Activated CD8-positive, alpha-beta memory T cell treated with anti-CD3 and anti-CD28 coated beads, Interleukin-2, amount 50 U/mL, for 24 hours (primary cell): Measurements from ENCODE around the gene CNR2.
A peak's percentile ranks its signal among the peaks of the same experiment; 100 is the strongest.
"Not testable (repeated sequence)": the region's sequence is repeated elsewhere in the genome, so short reads cannot be mapped to it uniquely, and the experiment has no call there.

Source experiments
- DNase-seq: peaks from one replicate; pipeline ENCODE4 v3.0.0-alpha.2; 2020; ENCODE audit errors: extremely low read depth

Gene CNR2

GRCh38 chr1:23836037-23836436, 77.1 kb downstream of the CNR2 start:
- no peak for DNase-seq

- not testable (repeated sequence) for DNase-seq
Measured at GRCh38 chr1:23834156-23834555, 79.0 kb downstream of the CNR2 start.

DNA sequence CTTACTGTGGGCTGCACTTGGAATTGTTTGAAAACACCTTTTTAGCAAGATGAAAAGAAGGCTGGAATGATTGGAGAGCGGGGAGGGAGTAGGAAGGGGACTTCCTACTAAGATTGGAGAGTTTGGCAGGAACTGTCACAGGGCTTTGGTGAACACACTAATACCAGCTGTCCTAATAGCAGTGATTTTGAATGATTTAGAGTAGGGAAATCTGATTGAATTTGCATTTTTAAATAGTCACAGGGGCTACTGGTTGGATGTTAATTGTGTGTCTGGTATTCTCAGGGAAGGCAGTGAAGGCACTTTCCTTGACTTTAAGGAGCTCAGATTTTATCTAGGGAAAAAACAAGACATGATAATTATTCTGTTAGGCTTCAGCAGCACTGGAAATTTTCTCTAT, 85.4 kb downstream of the CNR2 start:
- DNase-seq: no peak

DNA sequence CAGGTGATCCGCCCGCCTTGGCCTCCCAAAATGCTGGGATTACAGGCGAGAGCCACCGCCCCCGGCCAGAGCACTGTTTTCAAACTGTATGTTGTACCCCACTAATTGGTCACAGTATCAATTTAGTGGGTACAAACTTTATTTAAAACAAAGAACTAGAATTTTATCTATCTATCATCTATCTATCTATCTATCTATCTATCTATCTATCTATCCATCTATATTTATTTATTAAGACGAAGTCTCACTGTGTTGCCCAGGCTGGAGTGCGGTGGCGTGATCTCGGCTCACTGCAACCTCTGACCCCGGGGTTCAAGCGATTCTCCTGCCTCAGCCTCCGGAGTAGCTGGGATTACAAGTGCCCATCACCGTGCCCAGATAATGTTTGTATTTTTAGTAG, 86.6 kb downstream of the CNR2 start:
- DNase-seq: not testable (repeated sequence)

- DNase-seq: no peak
Measured at GRCh38 chr1:23825762-23826522, 87.2 kb downstream of the CNR2 start.

DNA sequence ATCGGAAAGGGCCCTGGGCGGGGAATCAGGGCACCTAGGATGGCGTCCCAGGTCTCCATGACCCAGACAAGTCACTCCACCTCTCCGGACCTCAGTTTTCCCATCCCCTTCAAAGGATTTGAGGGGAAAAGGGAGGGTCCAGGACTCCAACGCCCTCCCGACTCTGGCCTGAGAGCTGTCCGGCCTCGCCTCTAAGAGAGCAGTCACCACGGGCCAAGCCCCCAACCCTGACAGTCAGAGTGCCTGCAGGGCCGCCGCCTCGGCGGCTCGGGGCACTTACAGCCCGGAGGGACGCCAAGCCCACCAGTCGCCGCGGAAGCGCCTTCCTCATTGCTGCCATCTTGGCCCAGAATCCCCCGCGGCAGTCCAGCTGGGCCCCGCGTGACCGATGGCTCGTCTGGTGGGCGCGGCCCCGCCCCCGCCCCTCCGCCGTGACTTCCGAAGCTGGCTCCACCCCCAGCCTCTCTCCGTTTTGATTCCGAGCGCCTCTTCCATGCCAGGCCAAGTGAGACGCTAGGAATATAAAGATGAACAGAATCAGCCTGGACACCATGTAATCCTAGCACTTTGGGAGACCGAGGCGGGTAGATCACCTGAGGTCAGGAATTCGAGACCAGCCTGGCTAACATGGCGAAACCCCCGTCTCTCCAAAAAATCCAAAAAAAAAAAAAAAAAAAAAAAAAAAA, 87.9 kb downstream of the CNR2 start, which contains the start of gene HMGCL:
HMGCL (minus strand) TSS at position 354 of the 686 bp plus-strand sequence; CDS start at position 340, 14 bp downstream.
- peak; percentile 78 for DNase-seq

- no peak for DNase-seq
Measured at GRCh38 chr1:23824711-23825075, 88.5 kb downstream of the CNR2 start.

DNA sequence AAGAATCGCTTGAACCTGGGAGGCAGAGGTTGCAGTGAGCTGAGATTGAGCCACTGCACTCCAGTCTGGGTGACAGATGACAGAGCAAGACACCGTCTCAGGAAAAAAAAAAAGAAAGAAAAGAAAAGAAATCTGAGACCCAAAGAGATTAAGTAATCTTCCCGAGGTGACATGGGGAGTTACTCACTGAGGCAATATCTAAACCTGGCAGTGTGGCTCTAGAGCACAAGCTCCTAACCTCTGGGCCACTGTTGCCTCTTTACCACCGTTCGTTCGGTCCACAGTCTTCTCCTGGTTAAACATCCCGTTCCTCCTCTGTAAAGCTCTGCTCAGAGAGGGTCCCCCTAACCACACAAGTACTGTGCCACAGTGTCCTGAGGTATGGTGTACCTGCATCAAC, 89.4 kb downstream of the CNR2 start:
- no peak for DNase-seq
